NCI-H345 (cell line): ENCODE data around the gene ADGRE1.

Experiments
- DNase-seq: peaks from one replicate; lab custom pipeline; 2025; lab: John Stamatoyannopoulos, UW

The ADGRE1 gene

GRCh38 chr19:6955082-6955481 lies 67.7 kb downstream of the ADGRE1 start:
- no peak for DNase-seq

- no peak for DNase-seq
Observed at GRCh38 chr19:6956573-6956972, 69.2 kb downstream of the ADGRE1 start.

DNA sequence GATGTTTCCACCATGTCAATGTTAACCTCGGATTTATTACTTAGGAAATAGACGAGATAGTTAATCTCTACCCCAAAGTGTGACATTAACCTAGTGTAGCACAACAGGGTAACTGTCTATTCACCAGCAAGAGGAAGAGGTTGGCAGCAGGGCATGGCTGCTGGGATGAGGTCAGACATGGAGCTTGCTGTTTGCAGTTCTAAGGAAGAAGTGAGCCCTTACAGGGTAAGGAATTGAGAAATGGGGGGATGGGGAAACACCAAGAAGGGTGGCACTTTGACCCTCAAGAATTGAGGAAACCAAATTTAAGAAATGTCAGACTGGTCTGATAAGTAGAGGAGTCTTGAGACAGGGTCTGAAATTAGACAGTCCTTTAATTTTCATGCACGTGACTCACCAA lies 71.4 kb downstream of the ADGRE1 start:
- DNase-seq = no peak

- no peak for DNase-seq
Observed at GRCh38 chr19:6963244-6963852, 76.0 kb downstream of the ADGRE1 start.

DNA sequence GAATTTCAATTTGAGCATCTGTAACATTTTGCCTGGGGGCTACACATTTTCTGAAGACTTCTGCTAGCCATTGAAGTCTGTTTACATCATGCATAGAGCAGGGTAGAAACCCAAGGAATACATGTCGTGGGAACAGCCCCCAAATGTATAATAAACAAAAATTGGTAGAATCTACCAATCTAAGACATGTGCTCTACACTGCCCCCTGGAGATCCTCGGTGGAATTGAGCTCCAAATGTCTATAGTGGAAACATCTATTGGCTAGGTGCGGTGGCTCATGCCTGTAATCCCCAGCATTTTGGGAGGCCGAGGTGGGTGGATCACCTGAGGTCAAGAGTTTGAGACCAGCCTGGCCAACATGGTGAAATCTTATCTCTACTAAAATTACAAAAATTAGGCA lies 76.6 kb downstream of the ADGRE1 start:
- no peak for DNase-seq

- no peak for DNase-seq
Observed at GRCh38 chr19:6967967-6968366, 80.6 kb downstream of the ADGRE1 start.

DNA sequence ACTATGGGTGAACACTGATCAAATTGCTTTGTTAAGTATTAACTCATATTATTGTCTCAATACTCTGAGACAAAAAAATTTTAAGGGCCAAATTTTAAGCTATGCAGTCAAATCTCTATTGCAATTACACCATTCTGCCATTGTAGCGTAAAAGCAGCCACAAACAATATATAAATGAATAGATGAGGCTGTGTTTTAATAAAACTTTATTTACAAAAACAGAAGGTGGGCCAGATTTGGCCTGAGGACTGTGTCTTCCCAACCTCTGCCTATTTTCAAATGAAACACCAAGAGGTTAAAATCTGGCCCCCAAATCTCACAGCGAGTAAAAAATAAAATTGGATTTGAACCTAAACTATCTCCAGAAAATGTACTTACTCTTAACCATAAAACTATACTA lies 82.1 kb downstream of the ADGRE1 start:
- DNase-seq = no peak

- DNase-seq = no peak
Observed at GRCh38 chr19:6970021-6970420, 82.6 kb downstream of the ADGRE1 start.

GRCh38 chr19:6970443-6970842 lies 83.1 kb downstream of the ADGRE1 start:
- DNase-seq = no peak

- DNase-seq = no peak
Observed at GRCh38 chr19:6971366-6971765, 84.0 kb downstream of the ADGRE1 start.

DNA sequence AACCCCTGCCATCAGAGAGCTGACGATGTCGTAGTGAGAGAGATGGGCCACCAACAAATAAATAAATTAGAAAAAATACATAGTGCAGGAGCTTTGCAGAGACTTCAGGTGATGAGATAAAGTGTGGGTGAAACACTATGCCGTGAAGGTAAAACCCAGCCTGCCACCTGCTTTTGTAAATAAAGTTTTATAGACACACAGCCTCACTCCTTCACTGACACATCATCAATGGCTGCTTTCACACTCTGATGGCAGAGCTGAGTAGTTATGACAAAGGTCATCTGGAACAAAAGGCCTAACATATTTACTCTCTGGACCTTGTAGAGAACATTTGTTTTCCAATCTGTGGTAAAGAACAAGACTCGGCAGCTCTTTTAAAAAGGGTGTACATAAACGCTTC lies 88.8 kb downstream of the ADGRE1 start:
- no peak for DNase-seq

DNA sequence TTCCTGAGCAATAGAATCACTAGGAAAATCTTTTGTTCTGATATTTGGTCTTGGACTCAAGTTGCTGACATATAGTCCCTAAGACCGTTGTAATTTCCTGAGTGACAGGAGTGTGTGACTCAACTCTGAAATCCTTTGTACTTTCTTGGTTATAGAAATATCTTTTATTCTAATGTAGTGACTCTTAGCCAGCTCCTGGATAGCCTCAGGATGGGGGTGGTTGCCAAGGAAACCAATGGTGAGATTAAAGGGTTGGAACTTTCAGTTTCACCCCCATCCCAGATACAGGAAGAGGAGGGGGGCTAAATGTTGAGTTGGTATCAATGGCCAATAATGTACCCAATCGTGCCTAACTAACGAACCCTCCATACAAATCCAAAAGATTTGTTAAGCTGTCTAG lies 92.0 kb downstream of the ADGRE1 start:
- no peak for DNase-seq

GRCh38 chr19:6983448-6983847 lies 96.1 kb downstream of the ADGRE1 start:
- no peak for DNase-seq

DNA sequence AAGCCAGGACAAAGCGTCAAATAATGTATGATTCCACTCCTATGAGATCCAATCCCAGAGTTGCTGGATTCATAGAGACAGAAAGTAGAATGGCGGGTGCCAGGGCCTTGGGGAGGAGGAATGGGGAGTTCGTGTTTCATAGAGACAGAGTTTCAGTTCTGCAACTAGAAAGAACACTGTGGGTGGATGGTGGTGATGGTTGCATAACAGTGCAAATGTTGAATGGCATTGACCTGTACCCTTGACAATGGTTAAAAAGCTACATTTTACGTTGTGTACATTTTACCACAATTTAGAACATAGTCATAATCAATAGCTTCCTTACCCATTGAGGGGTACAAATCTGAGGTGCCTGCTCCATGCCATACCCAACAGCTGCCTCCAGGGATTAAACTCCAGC lies 100.5 kb downstream of the ADGRE1 start:
- DNase-seq = no peak

GRCh38 chr19:6988257-6988656 lies 100.9 kb downstream of the ADGRE1 start:
- DNase-seq = no peak
